ENCODE results near the gene POP4. TPM values are rescaled to one million over a fixed set of nuclear protein-coding genes. Genes with fewer than 3 reads are reported as not detected.
A peak's percentile ranks its signal among the peaks of the same experiment; 100 is the strongest.

Gene POP4
- total and polyA plus RNA-seq, 9 of the 15 experiments (the other 6 are each of a cell fraction or from before 2014, with no cell fraction given) = 42.1 to 128 (median 99.0) TPM

GRCh38 chr19:29660835-29661234 is 54.8 kb downstream of the POP4 start (continued):
- TF ChIP-seq ZNF318 (IDR thresholded peaks at IDR 0.05; ENCODE audit: borderline replicate concordance in 1 of 2, low read depth in 1 of 2) (no peak), U2AF2 (optimal IDR thresholded peaks at IDR 0.05; ENCODE audit: low read depth, low read length) (no peak), SIRT6 (IDR thresholded peaks at IDR 0.05; ENCODE audit: low read depth, low read length) (no peak), PHF8 (IDR thresholded peaks at IDR 0.05; ENCODE audit: borderline replicate concordance, low read length) (no peak), PHTF2 (CRISPR knock-in tag; IDR thresholded peaks at IDR 0.05) (no peak), EZH2 (IDR thresholded peaks at IDR 0.05; ENCODE audit: borderline replicate concordance, low read depth, low read length) (no peak), AFF1 (IDR thresholded peaks at IDR 0.05; ENCODE audit: low read depth in 1 of 2, partially characterized antibody in 2 of 2) (peak in 1 of 2 experiments; percentile 55), MIER1 (IDR thresholded peaks at IDR 0.05; ENCODE audit: low read depth) (no peak)
- TF ChIP-seq, protein P1, sequence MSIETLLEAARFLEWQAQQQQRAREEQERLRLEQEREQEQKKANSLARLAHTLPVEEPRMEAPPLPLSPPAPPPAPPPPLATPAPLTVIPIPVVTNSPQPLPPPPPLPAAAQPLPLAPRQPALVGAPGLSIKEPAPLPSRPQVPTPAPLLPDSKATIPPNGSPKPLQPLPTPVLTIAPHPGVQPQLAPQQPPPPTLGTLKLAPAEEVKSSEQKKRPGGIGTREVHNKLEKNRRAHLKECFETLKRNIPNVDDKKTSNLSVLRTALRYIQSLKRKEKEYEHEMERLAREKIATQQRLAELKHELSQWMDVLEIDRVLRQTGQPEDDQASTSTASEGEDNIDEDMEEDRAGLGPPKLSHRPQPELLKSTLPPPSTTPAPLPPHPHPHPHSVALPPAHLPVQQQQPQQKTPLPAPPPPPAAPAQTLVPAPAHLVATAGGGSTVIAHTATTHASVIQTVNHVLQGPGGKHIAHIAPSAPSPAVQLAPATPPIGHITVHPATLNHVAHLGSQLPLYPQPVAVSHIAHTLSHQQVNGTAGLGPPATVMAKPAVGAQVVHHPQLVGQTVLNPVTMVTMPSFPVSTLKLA (conservative IDR thresholded peaks at IDR 0.05) = peak in 1 of 2 experiments; percentile 37; a peak in 1 of 4 replicates

All from K562 (cell line).